GM18909 (cell line): ENCODE results near the gene UBE2QL1.

Experiments used
- ATAC-seq: cut with Tn5 transposase; IDR thresholded peaks from one replicate; pipeline ENCODE4 v1.9.1; 2021; ENCODE audit warnings: mild to moderate bottlenecking; ENCODE audit not compliant: unreplicated experiment, poor library complexity

UBE2QL1 gene

GRCh38 chr5:6424700-6425099, 24.0 kb upstream of the UBE2QL1 start:
- no peak for ATAC-seq

DNA sequence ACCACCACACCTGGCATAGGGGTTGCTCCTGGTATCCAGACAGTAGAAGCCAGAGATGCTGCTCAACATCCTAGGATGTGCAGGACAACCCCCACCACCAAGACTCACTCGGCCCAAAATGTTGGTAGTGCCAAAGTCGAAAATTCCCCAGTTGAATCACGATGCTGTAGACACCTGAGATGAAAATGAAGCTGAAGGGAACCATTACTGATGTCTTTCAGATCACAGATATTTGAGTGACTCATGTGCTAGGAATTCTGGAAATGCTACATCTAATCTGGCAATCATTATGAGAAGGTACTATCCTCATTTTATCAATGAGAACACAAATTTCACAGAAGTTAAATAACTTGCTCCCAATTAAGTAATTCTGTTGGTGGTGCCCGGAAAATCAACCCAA, 21.0 kb upstream of the UBE2QL1 start:
- ATAC-seq, result no peak

DNA sequence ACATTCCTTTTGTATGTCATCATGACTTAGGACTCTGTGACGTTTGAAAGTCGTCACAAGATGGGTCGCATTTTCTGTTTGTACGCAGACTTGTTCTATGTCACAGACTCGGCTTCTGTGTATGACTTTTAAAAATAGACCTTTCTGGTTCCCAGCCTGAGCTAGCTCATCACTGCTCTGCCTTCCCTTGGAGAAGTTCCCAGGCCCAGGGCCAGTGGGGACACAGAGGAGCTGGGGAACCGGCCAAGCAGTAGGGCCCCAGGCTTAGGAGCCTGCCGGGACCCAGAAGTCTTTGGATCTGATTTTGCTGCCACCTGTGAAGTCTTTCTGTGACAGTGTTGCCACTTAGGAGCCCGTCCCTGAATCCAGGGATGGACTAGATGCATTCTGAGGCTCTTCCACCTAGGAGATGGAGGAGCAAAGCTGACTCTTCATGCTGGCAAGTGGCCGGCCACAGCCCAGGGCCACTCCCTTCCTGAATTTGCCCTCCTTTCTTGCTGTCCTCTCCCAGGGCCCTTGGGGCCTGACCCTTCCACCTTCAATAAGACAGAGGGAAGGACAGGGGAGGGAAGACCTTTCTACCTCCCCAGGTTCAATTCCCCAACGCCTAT, 18.1 kb upstream of the UBE2QL1 start:
- ATAC-seq, result no peak

DNA sequence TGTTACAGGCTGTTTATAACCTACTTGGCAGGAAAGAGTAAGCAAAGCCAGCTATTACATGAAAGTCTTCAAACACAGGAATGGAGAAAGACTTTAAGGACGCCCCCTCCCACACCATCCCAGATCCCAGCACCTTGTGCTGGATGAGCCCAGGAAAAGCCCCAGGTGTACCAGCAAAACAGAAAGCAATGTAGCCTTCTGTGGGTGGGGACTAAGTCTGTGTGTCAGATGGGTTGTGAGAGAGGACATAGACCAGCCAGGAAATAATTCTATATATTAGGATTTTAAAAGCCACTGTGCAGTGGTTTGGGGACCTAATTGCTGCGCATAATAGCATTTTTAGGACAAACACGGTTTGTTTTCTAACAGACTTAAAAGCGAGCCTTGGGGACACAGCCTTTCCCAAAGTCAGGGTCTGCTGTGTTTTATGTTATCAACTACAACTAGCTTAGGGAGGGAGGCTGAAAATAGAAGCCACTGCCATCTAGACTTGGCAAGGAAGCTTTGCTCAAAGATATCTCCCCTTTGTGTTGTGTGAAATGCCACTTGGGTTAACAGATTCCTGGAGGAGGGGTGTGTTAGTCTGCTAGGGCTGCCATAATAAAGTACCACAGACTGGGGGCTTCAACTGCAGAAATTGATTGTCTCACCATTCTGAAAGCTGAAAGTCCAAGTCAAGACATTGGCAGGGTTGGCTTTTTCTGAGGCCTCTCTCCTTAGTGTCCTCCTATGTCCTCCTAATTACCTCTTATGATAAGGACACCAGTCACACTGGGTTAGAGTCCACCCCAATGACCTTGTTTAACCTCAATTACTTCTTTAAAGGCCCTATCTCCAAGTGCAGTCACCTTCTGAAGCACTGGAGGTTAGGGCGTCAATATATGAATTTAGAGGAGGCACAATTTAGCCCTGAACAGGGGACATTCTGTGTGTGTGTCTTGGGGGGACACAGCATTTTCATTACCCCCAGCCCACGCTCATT, 17.2 kb upstream of the UBE2QL1 start:
- no peak for ATAC-seq

- ATAC-seq, result no peak
These were observed 16.5 kb upstream of the UBE2QL1 start for GRCh38 chr5:6432206-6432605.

GRCh38 chr5:6434731-6435130, 13.9 kb upstream of the UBE2QL1 start:
- ATAC-seq, result no peak

GRCh38 chr5:6435356-6435755, 13.3 kb upstream of the UBE2QL1 start:
- ATAC-seq, result no peak

DNA sequence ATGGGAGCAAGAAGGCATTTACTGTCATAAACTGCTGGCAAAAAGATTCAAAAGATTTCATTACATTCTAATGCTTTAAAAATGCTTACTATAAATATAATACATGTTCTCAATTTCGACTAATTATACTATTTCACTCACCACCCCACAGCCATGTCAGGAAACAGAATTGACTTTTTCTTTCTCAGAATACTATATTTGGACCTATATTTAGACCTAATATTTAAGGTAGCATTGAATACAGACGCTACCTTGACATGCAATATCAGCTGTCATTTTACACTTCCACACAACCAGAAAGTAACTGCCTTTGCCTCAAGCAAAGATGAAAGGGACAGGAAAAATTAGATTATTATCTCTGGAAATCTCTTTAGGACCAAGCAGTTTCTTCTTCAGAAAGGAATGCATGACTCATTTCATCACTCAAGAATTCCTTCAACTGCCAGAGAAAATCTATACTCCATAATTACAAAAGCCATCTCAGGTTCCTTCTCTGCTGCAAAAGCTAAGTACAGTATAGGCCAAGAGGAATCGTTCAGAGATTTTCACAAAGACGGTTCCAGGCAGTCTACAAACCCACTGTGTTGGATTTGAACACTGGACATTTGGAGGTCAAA, 11.8 kb upstream of the UBE2QL1 start:
- ATAC-seq, result no peak

GRCh38 chr5:6439588-6440550, 8.8 kb upstream of the UBE2QL1 start:
- no peak for ATAC-seq

GRCh38 chr5:6442333-6442732, 6.3 kb upstream of the UBE2QL1 start:
- ATAC-seq, result no peak

- ATAC-seq, result no peak
These were observed 5.3 kb upstream of the UBE2QL1 start for GRCh38 chr5:6443326-6443725.

DNA sequence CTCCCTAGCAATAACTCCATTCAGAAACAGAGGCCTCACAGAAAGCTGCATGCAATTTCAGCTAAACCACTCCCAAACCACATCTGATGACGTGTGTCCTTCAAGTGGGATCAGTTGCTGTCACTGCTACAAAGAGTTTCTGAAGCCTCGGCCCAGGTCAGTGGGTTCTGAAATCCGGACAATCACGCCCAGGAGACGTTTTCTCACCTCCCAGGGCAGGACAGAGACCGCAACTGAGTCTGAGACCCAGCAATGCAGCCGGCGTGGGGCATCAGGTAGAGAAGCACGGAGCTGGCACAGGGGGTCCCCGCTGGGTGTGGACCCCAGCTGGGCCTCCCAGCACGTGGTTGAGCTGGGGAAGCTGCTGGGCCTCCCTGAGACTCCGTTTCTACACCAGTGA, 2.6 kb upstream of the UBE2QL1 start:
- no peak for ATAC-seq

DNA sequence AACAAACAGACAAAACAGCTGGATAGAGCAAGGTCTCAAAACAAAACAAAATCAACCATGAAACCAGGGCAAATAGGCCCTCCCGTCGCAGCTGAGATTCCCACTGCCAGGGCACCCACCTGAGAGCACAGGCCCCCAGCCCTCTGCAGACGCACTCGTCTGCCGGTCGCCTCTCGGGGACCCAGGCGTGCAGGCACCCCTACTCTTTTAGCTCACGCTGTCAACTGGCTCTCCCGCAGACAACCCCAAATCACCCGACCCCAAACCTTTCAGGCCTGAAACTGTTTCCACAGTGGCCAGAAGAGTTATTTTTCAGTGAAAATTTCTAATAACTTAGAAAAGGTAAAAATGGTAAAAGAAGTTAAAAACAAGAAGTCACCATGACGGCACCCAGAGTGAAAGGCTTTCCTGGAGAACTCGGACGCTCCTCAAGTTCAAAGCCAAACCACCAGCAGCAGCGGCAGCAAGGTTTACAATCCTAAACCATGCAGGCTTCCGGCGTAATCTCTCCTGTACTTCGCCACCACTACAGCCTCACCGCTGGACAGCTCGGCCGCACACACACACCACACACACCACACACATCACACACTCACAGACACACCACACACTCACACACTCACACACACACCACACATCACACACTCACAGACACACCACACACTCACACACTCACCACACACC, 1.9 kb upstream of the UBE2QL1 start:
- ATAC-seq, result no peak

GRCh38 chr5:6447384-6448140, 1.1 kb upstream of the UBE2QL1 start:
- no peak for ATAC-seq

DNA sequence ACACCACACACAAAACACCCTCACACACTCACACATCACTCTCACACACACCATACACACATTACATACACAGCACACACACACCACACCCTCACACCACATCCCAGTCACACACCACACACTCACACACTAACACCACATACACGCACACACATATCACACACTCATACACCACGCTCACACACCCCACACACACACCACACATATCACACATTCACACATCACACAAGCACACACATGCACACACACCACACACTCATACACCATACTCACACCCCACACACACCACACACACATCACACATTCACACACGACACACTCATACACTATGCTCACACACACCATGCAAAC, 543 bp upstream of the UBE2QL1 start:
- no peak for ATAC-seq

DNA sequence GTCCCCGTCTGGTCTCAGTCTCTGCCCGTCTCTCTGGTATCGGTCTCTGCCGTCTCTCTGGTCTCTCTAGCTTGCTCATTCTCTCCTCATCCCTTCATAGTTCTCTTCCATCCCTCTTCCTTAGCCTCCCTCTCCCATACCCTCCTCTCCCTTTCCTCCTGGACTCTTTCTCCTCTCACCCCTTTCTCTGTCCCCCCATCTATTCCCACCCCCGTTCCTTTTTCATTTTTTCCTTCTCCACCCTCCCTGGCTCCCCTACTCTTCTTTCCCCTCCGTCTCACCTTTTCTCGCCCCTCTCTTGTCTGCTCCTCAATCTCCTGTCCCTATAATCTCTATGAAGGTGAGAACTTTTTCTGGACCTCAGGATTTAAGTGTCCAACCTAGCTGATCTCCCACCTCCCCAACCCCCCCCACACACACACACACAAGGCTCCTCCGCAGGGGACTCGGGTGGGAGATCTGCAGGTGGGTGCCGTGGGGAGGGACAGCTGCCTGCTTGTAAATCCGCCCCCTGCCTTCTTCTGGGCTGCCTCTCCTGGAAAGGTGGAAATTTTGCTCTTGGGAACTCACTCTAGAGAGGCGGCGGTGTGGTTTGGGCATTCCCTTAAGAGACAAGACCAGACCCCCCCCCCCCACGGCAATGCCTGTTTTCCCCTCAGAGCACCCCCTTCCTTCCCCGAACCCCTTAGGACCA, 953 bp downstream of the UBE2QL1 start:
- no peak for ATAC-seq

DNA sequence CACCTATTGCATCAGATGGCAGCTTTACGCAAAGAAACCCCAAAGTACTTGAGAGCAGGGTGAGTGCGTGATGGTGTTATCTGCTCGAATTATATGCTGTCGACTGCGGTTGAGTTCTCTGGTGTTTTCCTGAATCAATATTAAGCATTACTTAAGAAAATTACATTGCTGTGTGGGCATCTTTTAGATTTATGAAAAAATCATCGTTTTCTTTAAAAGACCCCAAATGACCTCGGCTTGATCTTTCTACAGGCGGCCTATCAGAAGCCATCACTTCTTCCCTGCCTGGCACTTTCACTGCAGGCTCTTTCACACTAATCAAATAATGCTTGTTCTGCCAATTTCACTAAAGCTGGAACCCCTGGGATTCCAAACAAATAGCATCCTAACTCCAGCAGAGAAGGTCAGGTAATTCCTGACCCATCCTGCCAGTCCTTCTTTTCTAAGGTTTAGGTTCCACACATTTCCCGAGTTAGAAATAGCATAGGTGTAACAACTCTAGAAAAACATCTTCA, 1.7 kb downstream of the UBE2QL1 start:
- ATAC-seq, result no peak
